Ascending aorta (tissue), 2 donors: ENCODE results near the gene ABCB7. TPM values are rescaled to one million over a fixed set of nuclear protein-coding genes. Genes with fewer than 3 reads are reported as not detected.
A peak's percentile ranks its signal among the peaks of the same experiment; 100 is the strongest.

Experiments
- DNase-seq, 2 donors: peaks; one replicate each; pipeline ENCODE4 v3.0.0-alpha.2; 2019; ENCODE audit warnings: low spot score in 2 of 2
- H3K27ac ChIP-seq, 2 donors: fragments of 200-600 bp; sonication (generic); one replicate each; pipeline ENCODE4 v1.5.1; 2016 to 2017; ENCODE audit warnings: mild to moderate bottlenecking in 1 of 2
- H3K27me3 ChIP-seq: fragments of 200-600 bp; sonication (generic); one replicate; pipeline ENCODE4 v1.5.1; 2017
- H3K36me3 ChIP-seq, 2 donors: fragments of 200-600 bp; sonication (generic); one replicate each; pipeline ENCODE4 v1.5.1; 2016
- H3K4me1 ChIP-seq, 2 donors: fragments of 200-600 bp; sonication (generic); one replicate each; pipeline ENCODE4 v1.5.1; 2016 to 2017; ENCODE audit warnings: mild to moderate bottlenecking in 1 of 2
- H3K4me3 ChIP-seq, 2 donors: fragments of 200-600 bp; sonication (generic); one replicate each; pipeline ENCODE4 v1.5.1; 2016 to 2017; ENCODE audit warnings: mild to moderate bottlenecking in 1 of 2
- H3K9me3 ChIP-seq, 2 donors: fragments of 200-600 bp; sonication (generic); one replicate each; pipeline ENCODE4 v1.5.1; 2016
- CTCF ChIP-seq, 3 experiments: fragments of 200-600 bp in 2 of 3; fragments of 450-650 bp in 1 of 3; sonication (generic) in 2 of 3; IDR thresholded peaks; one replicate each; pipeline ENCODE4 v1.5.1; 2016 to 2019; ENCODE audit warnings: antibody characterized with exemption in 3 of 3, mild to moderate bottlenecking in 1 of 3, moderate library complexity in 1 of 3
- intact Hi-C: fragments of 100-400 bp; cut with DNase I; formaldehyde crosslinking; loops from one replicate; pipeline ENCODE4 v1.15.1; 2023
- total RNA-seq: library from RNA; depleted of rRNA; stranded (reverse); fragments of >200 nt; gene quantifications from one replicate; pipeline ENCODE4 v1.1.0, GENCODE V29; 2016

The ABCB7 gene
- total RNA-seq, 1 donor from 2014 or later: 157 TPM

GRCh38 chrX:75156531-75156945 is 455 bp upstream of the ABCB7 start:
- no peak for TF ChIP-seq CTCF (IDR thresholded peaks at IDR 0.05)
- no peak for DNase-seq
- Histone ChIP-seq H3K27ac (peak overlapping the region; percentile 73 to 81), H3K36me3 (no peaks in the 10 kb centered on the region), H3K4me1 (no peaks in the 10 kb centered on the region), H3K9me3 (no peaks in the 10 kb centered on the region), H3K27me3 (no peaks in the 10 kb centered on the region), H3K4me3 (peak overlapping the region; percentile 49 to 69)
- intact Hi-C loops: loop anchor here (2.0 to 10.0 kb wide), 5 partner anchors 118 to 542 kb away; partner anchors contain the start of genes NEXMIF, RLIM, UPRT and ZDHHC15

- Histone ChIP-seq H3K4me3 (peak overlapping the region; percentile 49 to 69), H3K36me3 (no peaks in the 10 kb centered on the region), H3K27ac (peak overlapping the region in 1 of 2 donors; percentile 81), H3K9me3 (no peaks in the 10 kb centered on the region), H3K4me1 (no peaks in the 10 kb centered on the region), H3K27me3 (no peaks in the 10 kb centered on the region)
- no peak for DNase-seq
- TF ChIP-seq CTCF (IDR thresholded peaks at IDR 0.05): no peak
- intact Hi-C loops: loop anchor here (10.0 kb wide), 4 partner anchors 231 to 541 kb away; partner anchors contain the start of genes NEXMIF, RLIM and ZDHHC15
Observed at GRCh38 chrX:75155447-75155826, 646 bp downstream of the ABCB7 start.

- TF ChIP-seq CTCF (IDR thresholded peaks at IDR 0.05): no peak
- H3K9me3 ChIP-seq: no peaks in the 10 kb centered on the region
- no peak for DNase-seq
- intact Hi-C loops: loop anchor here (10.0 kb wide), 4 partner anchors 230 to 540 kb away; partner anchors contain the start of genes NEXMIF, RLIM and ZDHHC15
- H3K27ac ChIP-seq: no peak overlapping the region
- no peaks in the 10 kb centered on the region for H3K27me3 ChIP-seq
- no peak overlapping the region for H3K4me3 ChIP-seq
- H3K4me1 ChIP-seq: no peaks in the 10 kb centered on the region
- H3K36me3 ChIP-seq: no peaks in the 10 kb centered on the region
Observed at GRCh38 chrX:75154871-75155270, 1.2 kb downstream of the ABCB7 start.

GRCh38 chrX:75151827-75152592 is 4.1 kb downstream of the ABCB7 start:
- H3K27ac ChIP-seq: no peak overlapping the region
- H3K36me3 ChIP-seq: no peaks in the 10 kb centered on the region
- intact Hi-C loops: loop anchor here (10.0 kb wide), 4 partner anchors 227 to 537 kb away; partner anchors contain the start of genes NEXMIF, RLIM and ZDHHC15
- H3K4me1 ChIP-seq: no peaks in the 10 kb centered on the region
- no peak overlapping the region for H3K4me3 ChIP-seq
- no peak for DNase-seq
- H3K9me3 ChIP-seq: no peaks in the 10 kb centered on the region
- no peaks in the 10 kb centered on the region for H3K27me3 ChIP-seq
- no peak for TF ChIP-seq CTCF (IDR thresholded peaks at IDR 0.05)

GRCh38 chrX:75149654-75150053 is 6.4 kb downstream of the ABCB7 start:
- intact Hi-C loops: loop anchor here (10.0 kb wide), 4 partner anchors 225 to 535 kb away; partner anchors contain the start of genes NEXMIF, RLIM and ZDHHC15
- TF ChIP-seq CTCF (IDR thresholded peaks at IDR 0.05): no peak
- Histone ChIP-seq H3K4me1 (no peaks in the 10 kb centered on the region), H3K9me3 (no peaks in the 10 kb centered on the region), H3K27me3 (no peaks in the 10 kb centered on the region), H3K4me3 (no peak overlapping the region), H3K36me3 (no peaks in the 10 kb centered on the region), H3K27ac (no peak overlapping the region)
- no peak for DNase-seq
